NCI-H2107 treated with DMSO at 0.1 percent for 48 hours (cell line): ENCODE results near the gene NATD1.

Experiments used
- DNase-seq: peaks from one replicate; lab custom pipeline; 2025; ENCODE audit not compliant: unreplicated experiment; lab: John Stamatoyannopoulos, UW

The NATD1 gene

GRCh38 chr17:21289902-21290571, 36.8 kb upstream of the NATD1 start:
- DNase-seq = no peak

GRCh38 chr17:21289175-21289901, 36.1 kb upstream of the NATD1 start:
- DNase-seq = no peak

GRCh38 chr17:21288571-21289017, 35.4 kb upstream of the NATD1 start:
- DNase-seq = no peak

GRCh38 chr17:21287703-21288449, 34.7 kb upstream of the NATD1 start:
- no peak for DNase-seq

GRCh38 chr17:21286909-21287702, 33.9 kb upstream of the NATD1 start:
- no peak for DNase-seq

- peak; percentile 64 for DNase-seq
Measured at GRCh38 chr17:21286066-21286770, 33.0 kb upstream of the NATD1 start.

GRCh38 chr17:21285164-21286065, 32.2 kb upstream of the NATD1 start:
- DNase-seq = no peak

GRCh38 chr17:21284319-21285163, 31.3 kb upstream of the NATD1 start, which contains the start of gene MAP2K3:
Gene MAP2K3 (plus strand): TSS chr17:21284711. CDS start chr17:21284921, 210 bp downstream.
- peak; percentile 78 for DNase-seq

- no peak for DNase-seq
Measured at GRCh38 chr17:21283482-21284318, 30.5 kb upstream of the NATD1 start.

- no peak for DNase-seq
Measured at GRCh38 chr17:21282850-21283249, 29.6 kb upstream of the NATD1 start.

GRCh38 chr17:21282231-21282630, 29.0 kb upstream of the NATD1 start:
- no peak for DNase-seq

- DNase-seq = no peak
Measured at GRCh38 chr17:21280081-21280518, 26.9 kb upstream of the NATD1 start.

GRCh38 chr17:21279582-21279981, 26.4 kb upstream of the NATD1 start:
- no peak for DNase-seq

GRCh38 chr17:21279198-21279535, 26.0 kb upstream of the NATD1 start:
- no peak for DNase-seq

GRCh38 chr17:21278450-21279197, 25.4 kb upstream of the NATD1 start:
- DNase-seq = no peak

- DNase-seq = no peak
Measured at GRCh38 chr17:21277332-21277731, 24.1 kb upstream of the NATD1 start.

- no peak for DNase-seq
Measured at GRCh38 chr17:21276264-21276588, 23.0 kb upstream of the NATD1 start.
